GM12891 (cell line): ENCODE measurements around the gene ACAN.

Source experiments
- PAX5 ChIP-seq: IDR thresholded peaks from 2 replicates; pipeline ENCODE4 v1.6.1; 2011; ENCODE audit warnings: low read length, moderate library complexity, mild to moderate bottlenecking; ENCODE audit not compliant: insufficient read depth, severe bottlenecking
- POLR2A ChIP-seq: IDR thresholded peaks from 2 replicates; pipeline ENCODE4 v1.6.1; 2011; ENCODE audit warnings: low read depth, low read length, control low read depth
- POLR2AphosphoS5 ChIP-seq: IDR thresholded peaks from 2 replicates; pipeline ENCODE4 v1.6.1; 2011; ENCODE audit warnings: low read depth, low read length, control low read depth
- TAF1 ChIP-seq: IDR thresholded peaks from 2 replicates; pipeline ENCODE4 v1.6.1; 2011; ENCODE audit warnings: low read depth, low read length, control low read depth

DNA sequence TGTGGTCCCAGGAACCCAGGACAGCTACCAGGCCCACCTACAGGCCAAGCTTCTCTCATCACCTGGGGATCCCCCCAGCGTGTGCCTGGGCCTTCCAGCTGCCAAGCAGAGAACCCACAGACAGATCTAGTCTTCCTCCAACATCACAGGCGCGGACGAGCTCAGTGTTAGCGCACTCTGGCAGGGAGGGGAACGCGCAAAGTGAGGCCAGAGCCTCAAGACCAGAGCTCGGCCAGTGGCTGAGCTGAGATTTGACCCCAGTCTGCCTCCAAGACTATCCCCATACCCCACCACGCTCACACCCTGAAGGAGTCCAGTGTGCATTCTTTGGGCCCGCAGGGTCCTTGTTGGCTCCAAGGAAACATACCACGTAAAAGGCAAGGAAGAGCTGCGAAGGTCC, 104.9 kb downstream of the ACAN start:
- TF ChIP-seq TAF1, result no peak
- no peak for TF ChIP-seq PAX5
- TF ChIP-seq POLR2A, result no peak
- TF ChIP-seq POLR2AphosphoS5, result no peak
